HG02571 (cell line): ENCODE results near the gene ITGA1.
"Not testable (repeated sequence)": the region's sequence is repeated elsewhere in the genome, so short reads cannot be mapped to it uniquely, and the experiment has no call there.

Experiments
- ATAC-seq: cut with Tn5 transposase; IDR thresholded peaks from one replicate; pipeline ENCODE4 v1.9.1; 2021; ENCODE audit warnings: mild to moderate bottlenecking, moderate library complexity; ENCODE audit not compliant: unreplicated experiment

The ITGA1 gene

GRCh38 chr5:52825826-52826225, 38.1 kb downstream of the ITGA1 start:
- ATAC-seq, result peak; percentile 81

GRCh38 chr5:52827815-52828214, 40.1 kb downstream of the ITGA1 start:
- no peak for ATAC-seq

- no peak for ATAC-seq
These were observed 41.9 kb downstream of the ITGA1 start for GRCh38 chr5:52829664-52830063.

GRCh38 chr5:52830650-52831049, 42.9 kb downstream of the ITGA1 start:
- no peak for ATAC-seq

- no peak for ATAC-seq
These were observed 44.2 kb downstream of the ITGA1 start for GRCh38 chr5:52831786-52832511.

GRCh38 chr5:52834320-52834719, 46.6 kb downstream of the ITGA1 start:
- no peak for ATAC-seq

GRCh38 chr5:52837068-52837467, 49.4 kb downstream of the ITGA1 start:
- no peak for ATAC-seq

GRCh38 chr5:52837591-52838001, 49.9 kb downstream of the ITGA1 start:
- ATAC-seq, result no peak

- ATAC-seq, result no peak
These were observed 50.8 kb downstream of the ITGA1 start for GRCh38 chr5:52838326-52839015.

- ATAC-seq, result no peak
These were observed 51.6 kb downstream of the ITGA1 start for GRCh38 chr5:52839285-52839684.

- ATAC-seq, result no peak
These were observed 52.7 kb downstream of the ITGA1 start for GRCh38 chr5:52840277-52841050.

- ATAC-seq, result no peak
These were observed 53.4 kb downstream of the ITGA1 start for GRCh38 chr5:52841114-52841513.

- ATAC-seq, result no peak
These were observed 54.4 kb downstream of the ITGA1 start for GRCh38 chr5:52842111-52842510.

- no peak for ATAC-seq
These were observed 57.2 kb downstream of the ITGA1 start for GRCh38 chr5:52844885-52845284.

GRCh38 chr5:52846182-52846842, 58.6 kb downstream of the ITGA1 start:
- no peak for ATAC-seq

- not testable (repeated sequence) for ATAC-seq
These were observed 61.0 kb downstream of the ITGA1 start for GRCh38 chr5:52848688-52849087.

- no peak for ATAC-seq
These were observed 61.8 kb downstream of the ITGA1 start for GRCh38 chr5:52849544-52849943.

- no peak for ATAC-seq
These were observed 65.9 kb downstream of the ITGA1 start for GRCh38 chr5:52853650-52854049.

- ATAC-seq, result no peak
These were observed 66.6 kb downstream of the ITGA1 start for GRCh38 chr5:52854301-52854700.

GRCh38 chr5:52854949-52855348, 67.2 kb downstream of the ITGA1 start:
- ATAC-seq, result no peak

GRCh38 chr5:52856564-52856963, 68.8 kb downstream of the ITGA1 start:
- ATAC-seq, result no peak
